NCI-H226 (cell line): ENCODE results near the gene BCKDHB.

Experiments
- DNase-seq: peaks from one replicate; pipeline ENCODE4 v3.0.0-alpha.2; 2015

The BCKDHB gene

GRCh38 chr6:80338201-80338836 is 231.8 kb downstream of the BCKDHB start:
- peak; percentile 8 for DNase-seq

- no peak for DNase-seq
These were observed 232.9 kb downstream of the BCKDHB start for GRCh38 chr6:80339421-80339820.

- no peak for DNase-seq
These were observed 233.8 kb downstream of the BCKDHB start for GRCh38 chr6:80340280-80340679.

GRCh38 chr6:80340686-80341085 is 234.2 kb downstream of the BCKDHB start:
- DNase-seq: no peak

GRCh38 chr6:80341330-80341729 is 234.9 kb downstream of the BCKDHB start:
- no peak for DNase-seq

GRCh38 chr6:80343511-80343910 is 237.0 kb downstream of the BCKDHB start:
- DNase-seq: peak; percentile 24

- no peak for DNase-seq
These were observed 240.6 kb downstream of the BCKDHB start for GRCh38 chr6:80347101-80347500.

GRCh38 chr6:80348263-80348662 is 241.8 kb downstream of the BCKDHB start:
- no peak for DNase-seq

GRCh38 chr6:80356000-80356399 is 249.5 kb downstream of the BCKDHB start:
- no peak for DNase-seq

- no peak for DNase-seq
These were observed 250.1 kb downstream of the BCKDHB start for GRCh38 chr6:80356545-80356944.

GRCh38 chr6:80357081-80357480 is 250.6 kb downstream of the BCKDHB start:
- no peak for DNase-seq

GRCh38 chr6:80357674-80358073 is 251.2 kb downstream of the BCKDHB start:
- no peak for DNase-seq

GRCh38 chr6:80363501-80364122 is 257.1 kb downstream of the BCKDHB start:
- peak; percentile 8 for DNase-seq

- DNase-seq: no peak
These were observed 257.7 kb downstream of the BCKDHB start for GRCh38 chr6:80364149-80364548.

GRCh38 chr6:80366051-80366450 is 259.6 kb downstream of the BCKDHB start:
- no peak for DNase-seq

- DNase-seq: peak; percentile 85
These were observed 260.2 kb downstream of the BCKDHB start for GRCh38 chr6:80366714-80367113.

- DNase-seq: peak; percentile 12
These were observed 269.9 kb downstream of the BCKDHB start for GRCh38 chr6:80376411-80376810.

GRCh38 chr6:80380566-80380965 is 274.1 kb downstream of the BCKDHB start:
- no peak for DNase-seq

- DNase-seq: no peak
These were observed 276.3 kb downstream of the BCKDHB start for GRCh38 chr6:80382811-80383210.

- no peak for DNase-seq
These were observed 282.0 kb downstream of the BCKDHB start for GRCh38 chr6:80388507-80388906.
